ENCODE data around the gene CHMP4B.

Gene CHMP4B

GRCh38 chr20:33821270-33821836, 10.2 kb downstream of the CHMP4B start:
- H3K9me3 Mint-ChIP-seq = no peaks in the 10 kb centered on the region
- H3K4me1 Mint-ChIP-seq = peaks cover 39% of the 10 kb centered on the region
- no peak overlapping the region for H3K4me3 Mint-ChIP-seq
- no peak overlapping the region for H3K27ac Mint-ChIP-seq
- no peaks in the 10 kb centered on the region for H3K27me3 Mint-ChIP-seq (ENCODE audit: low read depth)
- no peaks in the 10 kb centered on the region for H3K36me3 Mint-ChIP-seq (ENCODE audit: low read depth)
- TF ChIP-seq CTCF (IDR thresholded peaks at IDR 0.05; ENCODE audit: unreplicated experiment in 3 of 3) = no peak

GRCh38 chr20:33822423-33822822, 11.3 kb downstream of the CHMP4B start:
- Mint-ChIP-seq H3K27ac (no peak overlapping the region), H3K27me3 (ENCODE audit: low read depth) (no peaks in the 10 kb centered on the region), H3K36me3 (ENCODE audit: low read depth) (no peaks in the 10 kb centered on the region), H3K9me3 (no peaks in the 10 kb centered on the region), H3K4me1 (peaks cover 46% of the 10 kb centered on the region), H3K4me3 (no peak overlapping the region)
- no peak for TF ChIP-seq CTCF (IDR thresholded peaks at IDR 0.05; ENCODE audit: unreplicated experiment in 3 of 3)

GRCh38 chr20:33822991-33823390, 11.8 kb downstream of the CHMP4B start:
- H3K27ac Mint-ChIP-seq = no peak overlapping the region
- no peaks in the 10 kb centered on the region for H3K9me3 Mint-ChIP-seq
- H3K36me3 Mint-ChIP-seq (ENCODE audit: low read depth) = no peaks in the 10 kb centered on the region
- TF ChIP-seq CTCF (IDR thresholded peaks at IDR 0.05; ENCODE audit: unreplicated experiment in 3 of 3) = no peak
- H3K4me3 Mint-ChIP-seq = no peak overlapping the region
- peaks cover 46% of the 10 kb centered on the region for H3K4me1 Mint-ChIP-seq
- H3K27me3 Mint-ChIP-seq (ENCODE audit: low read depth) = no peaks in the 10 kb centered on the region

- H3K4me3 Mint-ChIP-seq = no peak overlapping the region
- no peaks in the 10 kb centered on the region for H3K9me3 Mint-ChIP-seq
- H3K27ac Mint-ChIP-seq = no peak overlapping the region
- peaks cover 52% of the 10 kb centered on the region for H3K4me1 Mint-ChIP-seq
- no peaks in the 10 kb centered on the region for H3K36me3 Mint-ChIP-seq (ENCODE audit: low read depth)
- H3K27me3 Mint-ChIP-seq (ENCODE audit: low read depth) = no peaks in the 10 kb centered on the region
- no peak for TF ChIP-seq CTCF (IDR thresholded peaks at IDR 0.05; ENCODE audit: unreplicated experiment in 3 of 3)
Observed at GRCh38 chr20:33824852-33825251, 13.7 kb downstream of the CHMP4B start.

- no peaks in the 10 kb centered on the region for H3K9me3 Mint-ChIP-seq
- no peaks in the 10 kb centered on the region for H3K36me3 Mint-ChIP-seq (ENCODE audit: low read depth)
- no peak for TF ChIP-seq CTCF (IDR thresholded peaks at IDR 0.05; ENCODE audit: unreplicated experiment in 3 of 3)
- H3K4me1 Mint-ChIP-seq = peaks cover 55% of the 10 kb centered on the region
- H3K27ac Mint-ChIP-seq = peak overlapping the region; percentile 27 to 45 (median 34)
- no peak overlapping the region for H3K4me3 Mint-ChIP-seq
- no peaks in the 10 kb centered on the region for H3K27me3 Mint-ChIP-seq (ENCODE audit: low read depth)
Observed at GRCh38 chr20:33825340-33826269, 14.5 kb downstream of the CHMP4B start.

Measured in nephron (organoid).